Measurements from ENCODE around the gene TRIM59. TPM values are rescaled to one million over a fixed set of nuclear protein-coding genes. Genes with fewer than 3 reads are reported as not detected.
A peak's percentile ranks its signal among the peaks of the same experiment; 100 is the strongest.
"Not testable (repeated sequence)": the region's sequence is repeated elsewhere in the genome, so short reads cannot be mapped to it uniquely, and the experiment has no call there.

The TRIM59 gene
- polyA plus RNA-seq, 12 donors, result 7.4 to 18.9 (median 10.6) TPM; not detected in 1

- DNase-seq, result no peak
Measured at GRCh38 chr3:160459450-160459970, 9.9 kb upstream of the TRIM59 start.

DNA sequence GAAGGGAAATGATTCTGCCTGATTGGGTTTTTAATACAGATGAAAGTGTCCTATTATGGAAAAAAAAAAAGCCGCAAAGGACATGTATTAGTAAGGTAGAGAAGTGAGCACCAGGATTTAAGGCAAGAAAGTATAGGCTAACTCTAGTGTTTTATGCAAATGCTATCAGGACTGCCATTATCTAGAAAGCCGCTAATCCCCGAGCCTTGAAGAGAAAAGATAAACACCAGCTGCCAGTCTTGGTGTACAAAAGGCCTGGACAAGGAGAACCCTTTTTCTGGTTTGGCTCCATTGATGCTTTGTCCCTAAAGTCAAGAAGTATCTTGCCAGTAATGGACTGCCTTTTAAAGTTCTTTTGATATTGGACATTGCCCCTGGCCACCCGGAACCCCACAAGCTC, 8.6 kb upstream of the TRIM59 start:
- DNase-seq, result no peak

DNA sequence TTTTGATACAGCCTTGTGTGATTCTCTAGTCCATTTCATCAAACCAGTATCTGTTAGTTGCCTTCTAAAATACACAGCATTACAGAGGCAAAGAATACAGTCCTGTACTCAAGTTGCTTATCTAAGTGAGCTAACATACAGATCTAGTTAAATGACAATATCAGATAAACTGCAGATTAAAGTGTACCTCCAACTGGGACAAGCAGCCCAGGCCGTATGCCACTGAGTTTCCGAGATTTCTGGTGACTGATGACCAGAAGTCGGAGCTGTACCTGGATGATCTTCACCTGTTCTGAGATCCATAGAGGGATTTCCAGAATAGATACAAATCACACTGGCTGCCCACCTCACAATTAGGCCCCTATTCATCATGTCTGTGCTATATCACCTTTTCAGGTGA, 6.3 kb upstream of the TRIM59 start:
- no peak for DNase-seq

GRCh38 chr3:160454995-160455394, 5.4 kb upstream of the TRIM59 start:
- no peak for DNase-seq

GRCh38 chr3:160452251-160452650, 2.7 kb upstream of the TRIM59 start:
- not testable (repeated sequence) for DNase-seq

DNA sequence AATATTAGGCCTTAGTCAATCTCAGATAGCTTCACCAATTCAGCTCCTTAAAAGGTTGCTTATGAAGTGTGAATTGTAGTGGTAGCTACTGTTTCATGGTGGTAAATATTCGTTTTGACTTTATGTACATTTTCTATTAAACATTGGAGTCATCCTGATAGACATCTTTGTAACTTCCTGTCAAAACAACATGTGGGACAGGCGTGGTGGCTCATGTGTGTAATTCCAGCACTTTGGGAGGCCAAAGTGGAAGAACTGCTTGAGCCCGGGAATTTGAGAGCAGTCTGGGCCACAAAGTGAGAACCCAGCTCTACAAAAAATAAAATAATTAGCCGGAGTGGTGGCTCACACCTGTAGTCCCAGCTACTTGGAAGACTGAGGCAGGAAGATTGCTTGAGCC, 2.0 kb upstream of the TRIM59 start:
- DNase-seq, result no peak

- DNase-seq, result no peak
Measured at GRCh38 chr3:160450846-160451245, 1.3 kb upstream of the TRIM59 start.

DNA sequence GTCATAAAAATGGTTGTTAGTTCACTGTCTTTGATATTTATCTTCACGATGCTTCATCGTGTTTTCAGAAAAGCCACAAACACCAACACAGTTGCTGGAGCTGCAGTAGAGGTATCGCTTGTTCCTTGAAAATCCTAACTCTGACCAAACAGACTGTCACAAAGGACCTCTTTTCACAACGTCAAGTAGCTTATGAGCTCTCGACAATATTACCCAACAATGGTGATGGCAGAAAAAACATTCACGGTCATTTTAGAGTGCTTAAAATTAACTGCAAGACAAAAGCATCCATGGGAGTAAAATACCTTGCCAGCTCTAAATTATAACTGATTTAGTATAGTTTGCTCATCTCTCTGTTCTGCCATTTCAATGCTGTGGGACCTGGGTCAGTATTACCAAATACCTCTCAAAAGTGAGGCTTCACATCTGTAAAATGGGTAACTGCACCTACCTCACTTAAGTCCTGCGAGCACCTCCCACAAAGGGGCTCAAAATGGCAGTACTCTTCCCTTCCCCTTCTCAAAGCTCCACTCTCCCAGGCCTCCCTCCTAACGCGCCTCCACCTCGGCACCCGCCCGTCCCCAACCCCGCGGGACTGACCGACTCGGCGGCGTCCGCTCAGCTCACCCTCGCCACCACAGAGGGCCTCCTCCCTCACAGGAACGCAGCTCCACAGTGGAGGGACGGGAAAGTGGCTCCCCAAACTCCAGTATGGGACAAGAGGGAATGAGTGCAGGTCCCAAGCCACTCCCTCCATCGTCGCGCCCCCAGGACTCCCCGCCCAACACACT, 546 bp downstream of the TRIM59 start:
- peak; percentile 37 for DNase-seq

- no peak for DNase-seq
Measured at GRCh38 chr3:160447544-160447943, 2.0 kb downstream of the TRIM59 start.

- DNase-seq, result no peak
Measured at GRCh38 chr3:160446522-160447056, 3.0 kb downstream of the TRIM59 start.

DNA sequence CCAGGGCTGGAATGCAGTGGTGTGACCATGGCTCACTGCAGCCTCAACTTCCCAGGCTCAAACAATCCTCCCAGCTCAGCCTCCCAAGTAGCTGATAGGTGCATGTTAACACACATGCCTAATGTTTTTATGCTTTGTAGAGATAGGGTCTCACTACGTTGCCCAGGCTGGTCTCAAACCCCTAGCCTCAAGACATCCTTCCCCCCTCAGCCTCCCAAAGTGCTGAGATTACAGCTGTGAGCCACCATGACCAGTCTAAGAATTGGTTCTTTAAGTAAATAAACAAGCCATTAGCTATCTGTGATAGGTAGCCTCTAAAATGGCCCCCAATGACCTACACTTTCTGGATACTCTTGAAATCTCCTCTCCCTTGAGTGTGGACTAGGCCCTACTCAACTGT, 3.7 kb downstream of the TRIM59 start:
- no peak for DNase-seq

GRCh38 chr3:160444411-160444810, 5.2 kb downstream of the TRIM59 start:
- no peak for DNase-seq

DNA sequence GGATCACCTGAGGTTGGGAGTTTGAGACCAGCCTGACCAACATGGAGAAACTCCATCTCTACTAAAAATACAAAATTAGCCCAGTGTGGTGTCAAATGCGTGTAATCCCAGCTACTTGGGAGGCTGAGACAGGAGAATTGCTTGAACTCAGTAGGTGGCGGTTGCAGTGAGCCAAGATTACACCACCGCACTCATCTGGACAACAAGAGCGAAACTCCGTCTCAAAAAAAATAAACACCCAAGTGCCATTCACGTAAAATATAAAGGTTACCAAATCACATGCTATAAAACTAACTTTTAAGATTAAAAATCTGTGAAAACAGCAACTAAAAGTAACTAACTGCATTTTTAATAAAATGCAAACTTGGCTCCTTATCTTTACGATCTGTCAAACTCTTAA, 8.9 kb downstream of the TRIM59 start:
- DNase-seq, result no peak

- no peak for DNase-seq
Measured at GRCh38 chr3:160437083-160437455, 12.5 kb downstream of the TRIM59 start.

GRCh38 chr3:160435747-160436146, 13.8 kb downstream of the TRIM59 start:
- DNase-seq, result no peak

DNA sequence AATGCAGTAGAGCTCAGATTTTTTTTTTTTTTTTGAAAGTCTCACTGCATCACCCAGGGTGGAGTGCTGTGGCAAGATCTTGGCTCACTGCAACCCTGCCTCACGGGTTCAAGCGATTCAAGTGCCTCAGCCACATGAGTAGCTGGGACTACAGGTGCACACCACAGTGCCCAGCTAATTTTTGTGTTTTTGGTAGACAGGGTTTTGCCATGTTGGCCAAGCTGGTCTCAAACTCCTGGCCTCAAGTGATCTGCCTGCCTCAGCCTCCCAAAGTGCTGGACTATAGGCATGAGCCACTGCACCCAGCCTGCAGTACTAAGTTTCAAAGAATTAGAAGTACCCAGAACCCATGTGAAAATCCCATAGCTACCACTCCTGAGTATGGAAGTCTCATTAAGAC, 14.5 kb downstream of the TRIM59 start:
- DNase-seq, result no peak

DNA sequence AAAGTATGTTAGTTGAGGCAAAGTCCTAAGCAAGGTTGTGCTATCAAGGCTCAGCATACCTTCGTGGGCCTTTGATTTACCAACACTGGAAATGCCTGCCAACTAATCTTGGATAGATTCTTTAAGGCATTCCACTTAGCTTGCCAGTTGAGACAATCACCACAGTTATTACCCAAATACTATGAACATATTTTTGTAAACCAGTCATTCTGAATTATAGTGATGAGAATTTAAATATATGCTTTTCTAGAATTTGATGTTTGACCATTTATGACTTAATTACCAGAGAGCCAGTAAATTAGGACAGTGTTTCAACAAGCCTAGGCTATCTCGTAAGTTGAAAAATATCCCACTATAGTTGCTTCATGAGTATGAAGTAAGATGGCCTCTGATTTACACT, 15.5 kb downstream of the TRIM59 start:
- DNase-seq, result no peak

DNA sequence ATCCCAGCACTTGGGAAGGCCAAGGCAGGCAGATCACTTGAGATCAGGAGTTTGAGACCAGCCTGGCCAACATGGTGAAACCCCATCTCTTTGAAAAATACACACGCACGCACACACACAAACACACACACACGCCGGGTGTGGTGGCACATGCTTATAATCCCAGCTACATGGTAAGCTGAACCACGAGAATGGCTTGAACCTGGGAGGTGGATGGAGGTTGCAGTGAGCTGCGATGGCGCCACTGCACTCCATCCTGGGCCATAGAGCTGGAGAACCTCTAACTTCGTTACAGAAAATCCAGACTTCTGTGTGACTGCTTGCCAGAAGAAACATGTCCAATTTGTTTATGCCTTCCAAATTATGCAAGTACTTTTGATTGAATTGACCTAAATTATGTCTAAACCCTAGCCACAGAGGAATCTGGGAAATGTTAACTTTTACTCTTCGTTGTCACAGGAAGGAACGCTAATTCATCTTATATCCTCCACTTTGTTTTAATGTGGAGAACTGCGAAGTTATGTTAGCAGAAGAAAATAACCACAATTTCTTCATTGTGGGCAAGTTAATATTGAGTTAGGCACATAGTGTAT, 21.7 kb downstream of the TRIM59 start:
- DNase-seq, result no peak

GRCh38 chr3:160417311-160417710, 32.3 kb downstream of the TRIM59 start:
- DNase-seq, result no peak

DNA sequence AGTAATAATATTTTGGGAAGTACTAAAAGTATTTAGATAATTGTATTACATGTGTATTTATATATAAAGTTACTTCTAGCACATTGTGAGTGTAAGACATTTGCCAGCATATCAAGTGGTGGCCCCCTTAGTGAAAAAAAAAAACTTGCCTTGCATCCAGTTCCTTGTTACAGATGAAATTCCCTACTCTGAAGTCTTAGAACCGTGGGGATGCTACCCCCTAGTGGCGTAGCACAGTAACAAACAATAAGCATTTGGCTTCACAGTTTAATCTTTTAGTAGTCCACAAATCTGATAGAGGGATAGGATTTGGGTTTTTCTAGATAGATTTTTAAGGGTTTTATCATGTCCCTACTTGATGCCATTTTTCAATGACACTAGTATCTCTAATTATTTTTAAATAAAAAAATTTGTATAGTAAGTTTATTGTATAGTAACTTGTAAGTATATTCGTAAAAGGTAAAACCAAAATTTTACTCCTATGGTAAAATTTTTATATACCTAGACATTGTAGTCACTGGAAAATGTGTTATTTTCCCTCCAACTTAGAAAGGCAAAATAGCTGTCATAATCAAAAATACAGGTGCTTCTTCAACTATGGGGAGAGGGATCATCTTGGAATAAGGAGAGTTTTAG, 35.9 kb downstream of the TRIM59 start:
- DNase-seq, result peak; percentile 73

DNA sequence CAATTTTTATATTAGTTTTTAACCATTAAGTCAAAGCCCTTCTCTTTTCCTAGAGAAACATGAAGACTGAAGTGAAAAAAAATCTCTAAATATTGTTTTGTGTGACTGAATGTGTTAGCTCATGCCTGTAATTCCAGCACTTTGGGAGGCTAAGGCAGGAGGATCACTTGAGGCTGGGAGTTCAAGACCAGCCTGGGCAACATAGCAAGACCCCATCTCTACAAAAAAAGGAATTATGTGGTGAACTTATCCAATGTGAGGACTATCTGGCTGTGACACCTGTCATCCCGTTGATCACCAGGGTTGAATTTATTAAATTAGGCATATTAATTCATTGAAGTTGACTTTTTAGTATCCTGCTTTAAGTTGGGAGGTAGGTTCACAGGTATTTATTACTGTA, 37.1 kb downstream of the TRIM59 start:
- no peak for DNase-seq

GRCh38 chr3:160409812-160410610, 39.6 kb downstream of the TRIM59 start:
- DNase-seq, result no peak

Measured in muscle of arm (tissue), 12 donors.